GM20000 (cell line): ENCODE measurements around the gene CRIM1.

Experiments used
- DNase-seq: peaks from one replicate; pipeline ENCODE4 v3.0.0; 2012; ENCODE audit warnings: low spot score
- CTCF ChIP-seq: IDR thresholded peaks from 2 replicates; pipeline ENCODE4 v1.5.1; 2012; ENCODE audit warnings: mild to moderate bottlenecking, control low read depth; ENCODE audit errors: extremely low read depth, missing control alignments

CRIM1 gene

DNA sequence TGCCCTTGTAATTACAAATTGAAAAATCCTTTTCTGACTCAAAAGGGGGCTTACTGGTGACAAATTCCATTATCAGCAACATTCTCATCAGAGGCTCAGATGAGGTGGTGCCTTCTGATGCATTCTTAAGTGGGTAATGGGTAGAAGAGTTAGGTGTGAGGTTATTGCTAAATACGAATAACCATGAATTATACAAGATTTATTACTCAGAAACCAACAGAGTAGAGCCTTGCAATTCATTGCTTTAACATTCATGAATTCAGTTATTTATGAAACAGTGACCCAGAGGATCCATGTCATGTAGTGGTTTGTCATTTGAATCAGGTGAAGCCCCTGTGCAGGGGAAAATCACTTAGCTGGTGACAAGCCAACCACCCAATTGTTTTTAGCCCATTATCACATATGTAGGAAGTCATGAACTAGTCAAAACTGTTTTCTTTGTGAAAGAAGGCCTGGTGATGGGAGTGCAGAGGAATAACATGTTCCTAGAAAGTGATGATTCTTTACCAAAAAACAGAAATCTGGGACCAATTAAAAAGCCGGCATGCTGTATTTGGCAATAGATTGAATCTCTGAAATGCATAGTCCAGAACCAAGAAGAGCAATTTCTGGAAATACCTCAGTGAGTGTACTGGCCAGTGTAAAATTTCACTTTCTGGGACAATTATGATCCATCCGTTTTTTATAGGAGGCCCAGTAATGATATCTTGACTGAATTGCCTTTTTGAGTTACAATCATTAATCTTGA lies 70.2 kb downstream of the CRIM1 start:
- no peak for DNase-seq
- no peak for TF ChIP-seq CTCF

- no peak for DNase-seq
- TF ChIP-seq CTCF: no peak
Measured at GRCh38 chr2:36427790-36428243, 72.2 kb downstream of the CRIM1 start.

- no peak for DNase-seq
- no peak for TF ChIP-seq CTCF
Measured at GRCh38 chr2:36430549-36430948, 75.0 kb downstream of the CRIM1 start.

DNA sequence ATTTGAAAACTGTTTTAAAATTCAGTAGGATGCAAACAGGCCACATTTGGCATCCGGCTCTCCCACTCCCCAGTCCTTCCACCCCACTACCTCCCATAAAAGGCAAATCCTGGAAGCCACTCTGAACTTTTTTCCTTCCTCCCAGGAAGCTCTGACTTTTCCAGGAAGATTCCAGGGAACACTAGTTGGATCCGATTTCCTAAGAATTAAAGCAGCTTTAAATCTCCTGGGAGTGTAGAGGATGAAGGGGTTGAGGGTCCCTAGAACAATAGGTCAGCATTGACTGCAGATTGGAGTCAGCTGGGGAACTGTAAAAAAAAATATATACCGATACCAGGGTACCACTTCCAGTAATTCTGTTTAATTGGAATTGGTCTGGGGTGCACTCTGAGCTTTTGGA lies 76.9 kb downstream of the CRIM1 start:
- TF ChIP-seq CTCF: no peak
- no peak for DNase-seq

DNA sequence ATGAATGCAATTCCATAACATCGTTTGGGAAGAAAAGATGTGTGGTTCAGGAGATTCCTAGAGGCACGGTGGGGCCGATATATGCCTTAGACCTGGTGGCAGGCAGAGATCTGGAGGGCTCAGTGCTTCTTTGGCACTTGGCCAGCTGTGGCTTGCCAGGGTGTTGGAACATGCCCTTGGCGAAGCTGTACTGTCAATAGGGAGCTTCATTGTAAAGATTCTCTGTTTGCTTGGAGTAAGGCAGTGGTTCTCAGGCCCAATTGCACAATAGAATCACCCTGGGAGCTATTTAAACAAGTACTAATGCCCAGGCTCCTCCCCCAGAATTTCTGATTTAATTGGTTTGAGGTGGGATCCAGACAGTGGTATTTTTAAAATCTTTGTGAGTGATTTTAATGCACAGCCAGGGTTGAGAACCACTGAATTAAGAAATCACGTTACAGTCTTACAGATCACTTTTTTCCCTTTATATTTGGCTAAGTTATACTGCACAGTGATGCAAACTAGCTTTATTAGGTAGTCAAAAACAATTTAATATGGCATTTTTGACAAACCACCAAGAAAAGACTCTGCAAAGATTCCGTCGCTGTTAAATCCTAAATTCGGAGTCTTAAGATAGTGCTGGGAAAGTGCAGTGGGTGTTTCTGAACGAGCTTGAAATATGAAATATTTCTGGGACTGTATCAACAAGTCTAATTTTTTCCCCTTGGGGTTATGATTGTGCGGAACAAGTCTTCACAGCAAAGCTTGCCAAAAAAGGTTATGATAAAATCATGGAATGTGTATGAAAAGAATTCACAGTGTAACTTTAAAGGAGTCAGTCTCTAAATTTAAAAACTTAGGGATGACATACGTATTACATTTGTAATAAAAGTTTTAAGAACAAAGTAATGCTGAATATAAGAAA lies 78.0 kb downstream of the CRIM1 start:
- TF ChIP-seq CTCF: no peak
- no peak for DNase-seq

- TF ChIP-seq CTCF: no peak
- no peak for DNase-seq
Measured at GRCh38 chr2:36438449-36438977, 82.9 kb downstream of the CRIM1 start.

DNA sequence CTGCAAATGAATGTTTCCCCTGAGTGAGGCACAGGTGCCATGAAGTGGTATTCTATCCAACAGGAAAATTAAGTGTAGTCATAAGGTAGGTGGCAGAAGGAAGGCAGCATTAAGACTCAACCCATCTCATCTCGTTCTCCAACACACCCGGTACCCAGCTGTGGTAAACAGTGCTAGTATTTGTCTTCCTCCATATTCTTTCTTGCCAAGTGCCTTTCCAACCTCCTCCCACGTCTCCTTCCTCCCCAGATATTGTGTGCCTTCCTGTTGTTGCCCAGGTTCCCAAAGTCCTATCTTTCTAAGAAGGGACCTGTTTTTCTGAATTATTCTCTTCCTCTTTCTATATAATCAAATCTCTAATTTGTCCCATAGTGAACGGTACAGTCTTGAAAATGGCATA lies 83.5 kb downstream of the CRIM1 start:
- DNase-seq: no peak
- no peak for TF ChIP-seq CTCF
